Vagina (tissue), 2 donors: ENCODE measurements around the gene RAB3B.

Experiments
- CTCF ChIP-seq, 3 experiments: fragments of 450-650 bp in 2 of 3; fragments of 200-600 bp in 1 of 3; sonication (generic) in 1 of 3; IDR thresholded peaks; one replicate each; pipeline ENCODE4 v1.5.1; 2017 to 2019; ENCODE audit warnings: antibody characterized with exemption in 3 of 3, mild to moderate bottlenecking in 2 of 3, moderate library complexity in 2 of 3
- POLR2A ChIP-seq, 2 donors: fragments of 450-650 bp; IDR thresholded peaks; one replicate each; pipeline ENCODE4 v1.6.1; 2017; ENCODE audit warnings: antibody characterized with exemption in 2 of 2, mild to moderate bottlenecking in 2 of 2, moderate library complexity in 2 of 2
- POLR2AphosphoS5 ChIP-seq, 2 donors: sonication (generic); formaldehyde crosslinking; IDR thresholded peaks; one replicate each; pipeline ENCODE4 v1.9.0; 2017; ENCODE audit warnings: antibody characterized with exemption in 2 of 2, mild to moderate bottlenecking in 2 of 2, low read depth in 1 of 2; ENCODE audit not compliant: insufficient read depth in 1 of 2

GRCh38 chr1:51969038-51969705, 21.3 kb downstream of the RAB3B start:
- TF ChIP-seq CTCF (IDR thresholded peaks at IDR 0.05), result no peak
- no peak for TF ChIP-seq POLR2A (IDR thresholded peaks at IDR 0.05)
- no peak for TF ChIP-seq POLR2AphosphoS5 (IDR thresholded peaks at IDR 0.05; ENCODE audit: insufficient read depth in 1 of 2, low read depth in 1 of 2)
